Astrocyte of the spinal cord (primary cell): Measurements from ENCODE around the gene TMEM225B.

Experiments used
- DNase-seq: peaks from one replicate; pipeline ENCODE4 v3.0.0; 2011; ENCODE audit warnings: low read depth, low spot score
- H3K4me3 ChIP-seq: 2 replicates; pipeline ENCODE4 v1.5.1; 2011; ENCODE audit warnings: low read depth, mild to moderate bottlenecking, low read length, moderate library complexity
- CTCF ChIP-seq: IDR thresholded peaks from 2 replicates; pipeline ENCODE4 v1.5.1; 2012; ENCODE audit warnings: low read depth, mild to moderate bottlenecking, low read length, inconsistent platforms
- in situ Hi-C: cut with HindIII; loops from 2 replicates; pipeline ENCODE4 v1.10.0; 2017; ENCODE audit warnings: low sequenced_read_pairs

The TMEM225B gene

GRCh38 chr7:99599836-99600235 is 1.8 kb downstream of the TMEM225B start:
- no peak overlapping the region for H3K4me3 ChIP-seq
- TF ChIP-seq CTCF, result no peak
- in situ Hi-C loops, result no loop called here
- DNase-seq, result no peak

- DNase-seq, result no peak
- in situ Hi-C loops, result no loop called here
- H3K4me3 ChIP-seq, result no peak overlapping the region
- no peak for TF ChIP-seq CTCF
These were observed 3.7 kb downstream of the TMEM225B start for GRCh38 chr7:99601656-99602310.

GRCh38 chr7:99605527-99605926 is 7.5 kb downstream of the TMEM225B start:
- in situ Hi-C loops, result no loop called here

GRCh38 chr7:99606531-99606930 is 8.5 kb downstream of the TMEM225B start:
- no peak for TF ChIP-seq CTCF
- DNase-seq, result no peak
- in situ Hi-C loops, result no loop called here
- no peak overlapping the region for H3K4me3 ChIP-seq

More at GRCh38 chr7:99605527-99605926, 7.5 kb downstream of the TMEM225B start:
- DNase-seq, result no peak
- no peak for TF ChIP-seq CTCF
- H3K4me3 ChIP-seq, result no peak overlapping the region

- in situ Hi-C loops, result no loop called here
- no peak for DNase-seq
- TF ChIP-seq CTCF, result no peak
- no peak overlapping the region for H3K4me3 ChIP-seq
These were observed 9.5 kb downstream of the TMEM225B start for GRCh38 chr7:99607548-99607947.

- in situ Hi-C loops, result no loop called here
- no peak overlapping the region for H3K4me3 ChIP-seq
- no peak for TF ChIP-seq CTCF
- no peak for DNase-seq
These were observed 16.4 kb downstream of the TMEM225B start for GRCh38 chr7:99614495-99614894.
